ENCODE data around the gene BEND6. TPM values are rescaled to one million over a fixed set of nuclear protein-coding genes. Genes with fewer than 3 reads are reported as not detected.
A peak's percentile ranks its signal among the peaks of the same experiment; 100 is the strongest.

BEND6 gene
- total and polyA plus RNA-seq, 4 donors = 2.3 to 5.5 (median 3.1) TPM

GRCh38 chr6:56934876-56935275, 20.0 kb upstream of the BEND6 start:
- no peaks in the 10 kb centered on the region for H3K4me1 ChIP-seq (ENCODE audit: control insufficient read depth in 1 of 2, insufficient read depth in 2 of 2, low read length in 2 of 2)
- no peaks in the 10 kb centered on the region for H3K27me3 ChIP-seq (ENCODE audit: control insufficient read depth in 1 of 2, insufficient read depth in 2 of 2, low read length in 1 of 2)
- intact Hi-C loops (cut with DNase I) = no loop called here
- no peak for ATAC-seq (ENCODE audit: low FRiP score)
- WGBS, 2 donors = 83 to 89% methylated on average over 4 of the region's 4 CpGs
- DNase-seq = no peak
- no peak overlapping the region for H3K4me3 ChIP-seq (ENCODE audit: low read length in 2 of 2)
- H3K36me3 ChIP-seq (ENCODE audit: control insufficient read depth in 1 of 2, insufficient read depth in 2 of 2, low read length in 1 of 2) = no peaks in the 10 kb centered on the region
- no peak overlapping the region for H3K27ac ChIP-seq (ENCODE audit: low read depth in 1 of 2, low read length in 2 of 2)
- H3K9me3 ChIP-seq (ENCODE audit: control insufficient read depth, low read length) = no peaks in the 10 kb centered on the region

- DNase-seq (no peak), ATAC-seq (ENCODE audit: low FRiP score) (no peak)
- WGBS, 2 donors = 76 to 80% methylated on average over 4 of the region's 4 CpGs
- H3K4me1 ChIP-seq (ENCODE audit: control insufficient read depth in 1 of 2, insufficient read depth in 2 of 2, low read length in 2 of 2) = no peaks in the 10 kb centered on the region
- intact Hi-C loops (cut with DNase I) = no loop called here
- no peak overlapping the region for H3K27ac ChIP-seq (ENCODE audit: low read depth in 1 of 2, low read length in 2 of 2)
- peaks cover 3% of the 10 kb centered on the region for H3K9me3 ChIP-seq (ENCODE audit: control insufficient read depth, low read length)
- no peaks in the 10 kb centered on the region for H3K36me3 ChIP-seq (ENCODE audit: control insufficient read depth in 1 of 2, insufficient read depth in 2 of 2, low read length in 1 of 2)
- no peaks in the 10 kb centered on the region for H3K27me3 ChIP-seq (ENCODE audit: control insufficient read depth in 1 of 2, insufficient read depth in 2 of 2, low read length in 1 of 2)
- H3K4me3 ChIP-seq (ENCODE audit: low read length in 2 of 2) = no peak overlapping the region
Measured at GRCh38 chr6:56936466-56936865, 18.4 kb upstream of the BEND6 start.

GRCh38 chr6:56938649-56939191, 16.2 kb upstream of the BEND6 start:
- ATAC-seq (ENCODE audit: low FRiP score) (peak; percentile 60), DNase-seq (peak; percentile 79 to 82)
- H3K9me3 ChIP-seq (ENCODE audit: control insufficient read depth, low read length) = peaks cover 4% of the 10 kb centered on the region
- WGBS, 2 donors = 0 to 6% methylated on average over 1 of the region's 1 CpG
- no peaks in the 10 kb centered on the region for H3K27me3 ChIP-seq (ENCODE audit: control insufficient read depth in 1 of 2, insufficient read depth in 2 of 2, low read length in 1 of 2)
- H3K4me3 ChIP-seq (ENCODE audit: low read length in 2 of 2) = no peak overlapping the region
- no peaks in the 10 kb centered on the region for H3K4me1 ChIP-seq (ENCODE audit: control insufficient read depth in 1 of 2, insufficient read depth in 2 of 2, low read length in 2 of 2)
- no peaks in the 10 kb centered on the region for H3K36me3 ChIP-seq (ENCODE audit: control insufficient read depth in 1 of 2, insufficient read depth in 2 of 2, low read length in 1 of 2)
- intact Hi-C loops (cut with DNase I) = no loop called here
- no peak overlapping the region for H3K27ac ChIP-seq (ENCODE audit: low read depth in 1 of 2, low read length in 2 of 2)

GRCh38 chr6:56940463-56940862, 14.4 kb upstream of the BEND6 start:
- Histone ChIP-seq H3K4me1 (ENCODE audit: control insufficient read depth in 1 of 2, insufficient read depth in 2 of 2, low read length in 2 of 2) (no peaks in the 10 kb centered on the region), H3K27me3 (ENCODE audit: control insufficient read depth in 1 of 2, insufficient read depth in 2 of 2, low read length in 1 of 2) (no peaks in the 10 kb centered on the region), H3K36me3 (ENCODE audit: control insufficient read depth in 1 of 2, insufficient read depth in 2 of 2, low read length in 1 of 2) (no peaks in the 10 kb centered on the region), H3K4me3 (ENCODE audit: low read length in 2 of 2) (no peak overlapping the region), H3K27ac (ENCODE audit: low read depth in 1 of 2, low read length in 2 of 2) (no peak overlapping the region), H3K9me3 (ENCODE audit: control insufficient read depth, low read length) (peaks cover 4% of the 10 kb centered on the region)
- intact Hi-C loops (cut with DNase I) = no loop called here
- 95 to 96% methylated on average over 5 of the region's 5 CpGs for WGBS, 2 donors
- no peak for DNase-seq
- ATAC-seq (ENCODE audit: low FRiP score) = no peak

- intact Hi-C loops (cut with DNase I) = no loop called here
- no peak for DNase-seq
- H3K4me1 ChIP-seq (ENCODE audit: control insufficient read depth in 1 of 2, insufficient read depth in 2 of 2, low read length in 2 of 2) = no peaks in the 10 kb centered on the region
- H3K4me3 ChIP-seq (ENCODE audit: low read length in 2 of 2) = no peak overlapping the region
- ATAC-seq (ENCODE audit: low FRiP score) = no peak
- peaks cover 4% of the 10 kb centered on the region for H3K9me3 ChIP-seq (ENCODE audit: control insufficient read depth, low read length)
- no peaks in the 10 kb centered on the region for H3K27me3 ChIP-seq (ENCODE audit: control insufficient read depth in 1 of 2, insufficient read depth in 2 of 2, low read length in 1 of 2)
- no peaks in the 10 kb centered on the region for H3K36me3 ChIP-seq (ENCODE audit: control insufficient read depth in 1 of 2, insufficient read depth in 2 of 2, low read length in 1 of 2)
- no peak overlapping the region for H3K27ac ChIP-seq (ENCODE audit: low read depth in 1 of 2, low read length in 2 of 2)
Measured at GRCh38 chr6:56940977-56941376, 13.9 kb upstream of the BEND6 start.

GRCh38 chr6:56944661-56945060, 10.2 kb upstream of the BEND6 start:
- DNase-seq = no peak
- Histone ChIP-seq H3K9me3 (ENCODE audit: control insufficient read depth, low read length) (peaks cover 4% of the 10 kb centered on the region), H3K36me3 (ENCODE audit: control insufficient read depth in 1 of 2, insufficient read depth in 2 of 2, low read length in 1 of 2) (no peaks in the 10 kb centered on the region), H3K27ac (ENCODE audit: low read depth in 1 of 2, low read length in 2 of 2) (no peak overlapping the region), H3K27me3 (ENCODE audit: control insufficient read depth in 1 of 2, insufficient read depth in 2 of 2, low read length in 1 of 2) (no peaks in the 10 kb centered on the region), H3K4me3 (ENCODE audit: low read length in 2 of 2) (no peak overlapping the region), H3K4me1 (ENCODE audit: control insufficient read depth in 1 of 2, insufficient read depth in 2 of 2, low read length in 2 of 2) (no peaks in the 10 kb centered on the region)
- intact Hi-C loops (cut with DNase I) = no loop called here
- no peak for ATAC-seq (ENCODE audit: low FRiP score)

GRCh38 chr6:56946368-56946767, 8.5 kb upstream of the BEND6 start:
- Histone ChIP-seq H3K4me1 (ENCODE audit: control insufficient read depth in 1 of 2, insufficient read depth in 2 of 2, low read length in 2 of 2) (no peaks in the 10 kb centered on the region), H3K27me3 (ENCODE audit: control insufficient read depth in 1 of 2, insufficient read depth in 2 of 2, low read length in 1 of 2) (no peaks in the 10 kb centered on the region), H3K36me3 (ENCODE audit: control insufficient read depth in 1 of 2, insufficient read depth in 2 of 2, low read length in 1 of 2) (no peaks in the 10 kb centered on the region), H3K9me3 (ENCODE audit: control insufficient read depth, low read length) (peaks cover 2% of the 10 kb centered on the region), H3K4me3 (ENCODE audit: low read length in 2 of 2) (no peak overlapping the region), H3K27ac (ENCODE audit: low read depth in 1 of 2, low read length in 2 of 2) (no peak overlapping the region)
- ATAC-seq (ENCODE audit: low FRiP score) = no peak
- intact Hi-C loops (cut with DNase I) = no loop called here
- no peak for DNase-seq
- WGBS, 2 donors = 72 to 83% methylated on average over 2 of the region's 2 CpGs

- Histone ChIP-seq H3K9me3 (ENCODE audit: control insufficient read depth, low read length) (no peaks in the 10 kb centered on the region), H3K4me3 (ENCODE audit: low read length in 2 of 2) (no peak overlapping the region), H3K27me3 (ENCODE audit: control insufficient read depth in 1 of 2, insufficient read depth in 2 of 2, low read length in 1 of 2) (no peaks in the 10 kb centered on the region), H3K4me1 (ENCODE audit: control insufficient read depth in 1 of 2, insufficient read depth in 2 of 2, low read length in 2 of 2) (no peaks in the 10 kb centered on the region), H3K36me3 (ENCODE audit: control insufficient read depth in 1 of 2, insufficient read depth in 2 of 2, low read length in 1 of 2) (no peaks in the 10 kb centered on the region), H3K27ac (ENCODE audit: low read depth in 1 of 2, low read length in 2 of 2) (no peak overlapping the region)
- DNase-seq = no peak
- ATAC-seq (ENCODE audit: low FRiP score) = no peak
- intact Hi-C loops (cut with DNase I) = no loop called here
- WGBS, 2 donors = 59 to 65% methylated on average over 1 of the region's 1 CpG
Measured at GRCh38 chr6:56947924-56948323, 7.0 kb upstream of the BEND6 start.

GRCh38 chr6:56949265-56949664, 5.6 kb upstream of the BEND6 start:
- Histone ChIP-seq H3K36me3 (ENCODE audit: control insufficient read depth in 1 of 2, insufficient read depth in 2 of 2, low read length in 1 of 2) (no peaks in the 10 kb centered on the region), H3K9me3 (ENCODE audit: control insufficient read depth, low read length) (no peaks in the 10 kb centered on the region), H3K27me3 (ENCODE audit: control insufficient read depth in 1 of 2, insufficient read depth in 2 of 2, low read length in 1 of 2) (no peaks in the 10 kb centered on the region), H3K4me1 (ENCODE audit: control insufficient read depth in 1 of 2, insufficient read depth in 2 of 2, low read length in 2 of 2) (no peaks in the 10 kb centered on the region), H3K4me3 (ENCODE audit: low read length in 2 of 2) (no peak overlapping the region), H3K27ac (ENCODE audit: low read depth in 1 of 2, low read length in 2 of 2) (no peak overlapping the region)
- ATAC-seq (ENCODE audit: low FRiP score) (no peak), DNase-seq (no peak)
- WGBS, 2 donors = 48 to 59% methylated on average over 3 of the region's 3 CpGs
- intact Hi-C loops (cut with DNase I) = no loop called here
